Kidney glomerular epithelial cell (primary cell): ENCODE data around the gene RUNX1.

Experiments used
- DNase-seq: peaks from one replicate; lab custom pipeline; 2025; lab: John Stamatoyannopoulos, UW

Gene RUNX1

DNA sequence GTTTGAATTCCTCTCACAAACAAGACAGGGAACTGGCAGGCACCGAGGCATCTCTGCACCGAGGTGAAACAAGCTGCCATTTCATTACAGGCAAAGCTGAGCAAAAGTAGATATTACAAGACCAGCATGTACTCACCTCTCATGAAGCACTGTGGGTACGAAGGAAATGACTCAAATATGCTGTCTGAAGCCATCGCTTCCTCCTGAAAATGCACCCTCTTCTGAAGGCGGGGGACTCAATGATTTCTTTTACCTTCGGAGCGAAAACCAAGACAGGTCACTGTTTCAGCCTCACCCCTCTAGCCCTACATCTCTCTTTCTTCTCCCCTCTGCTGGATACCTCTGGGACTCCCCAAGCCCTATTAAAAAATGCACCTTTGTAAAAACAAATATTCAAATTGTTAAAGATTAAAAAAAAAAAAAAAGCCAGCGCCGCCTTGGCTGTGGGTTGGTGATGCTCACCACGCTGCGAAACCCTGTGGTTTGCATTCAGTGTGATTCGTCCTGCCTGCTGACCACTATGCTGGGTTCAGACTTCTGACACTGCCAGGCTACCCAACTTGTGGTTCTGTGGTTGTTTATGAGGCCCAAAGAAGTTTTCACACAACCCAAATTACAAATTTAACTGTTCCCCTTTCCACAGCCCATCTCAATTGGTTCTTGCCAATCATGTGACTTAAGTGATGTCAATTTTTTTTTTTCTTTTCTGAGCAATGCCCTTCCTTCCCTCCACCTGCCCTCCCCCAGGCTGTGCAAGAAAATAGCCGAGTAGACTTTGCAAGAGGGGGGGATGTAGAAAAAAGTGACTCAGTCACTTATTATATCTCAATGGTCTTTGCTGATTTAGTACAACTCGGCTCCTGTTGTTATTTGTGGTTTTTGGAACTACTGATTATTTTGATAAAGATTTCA lies at the start of gene RUNX1:
Gene RUNX1, minus strand, starts transcription at position 597 of the 912 bp plus-strand sequence.
- peak; percentile 92 for DNase-seq

DNA sequence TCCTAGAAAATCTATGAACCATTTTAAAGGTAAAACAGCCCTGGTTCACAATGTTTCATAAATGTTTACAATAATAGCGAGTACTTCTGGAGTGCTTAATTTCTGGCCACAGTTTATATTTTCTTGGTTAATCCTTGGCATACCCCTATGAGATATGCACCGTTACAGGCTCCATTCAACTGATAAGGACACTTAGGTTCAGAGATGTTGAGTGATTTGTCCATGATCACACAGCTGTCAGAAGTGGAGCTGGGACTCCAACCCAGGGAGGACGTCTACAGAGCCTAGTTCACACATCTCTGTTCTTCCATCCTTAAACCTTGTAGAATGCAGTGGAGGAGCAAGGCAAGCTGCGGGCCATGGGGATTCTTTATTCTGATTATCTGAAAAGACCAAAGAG lies 48.4 kb upstream of the RUNX1 start:
- no peak for DNase-seq

DNA sequence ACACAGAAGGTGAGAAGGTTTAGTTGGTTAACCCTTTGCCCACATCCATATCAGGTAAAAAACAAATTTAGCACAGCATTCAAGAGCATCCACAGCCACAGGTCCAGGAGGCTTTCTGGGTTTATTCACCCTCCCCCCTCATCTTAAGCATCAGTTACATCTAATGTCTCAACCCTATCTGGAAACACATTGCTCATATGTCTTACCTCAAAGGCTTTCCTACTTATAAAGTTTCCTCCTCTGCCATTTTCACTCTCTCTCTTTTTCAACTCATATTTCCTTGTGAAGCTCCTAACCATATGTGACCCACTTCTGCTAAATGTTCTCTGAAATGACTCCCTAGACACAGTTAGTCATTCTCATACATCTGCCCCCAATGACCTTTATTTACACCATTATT lies 47.9 kb upstream of the RUNX1 start:
- DNase-seq, result no peak

DNA sequence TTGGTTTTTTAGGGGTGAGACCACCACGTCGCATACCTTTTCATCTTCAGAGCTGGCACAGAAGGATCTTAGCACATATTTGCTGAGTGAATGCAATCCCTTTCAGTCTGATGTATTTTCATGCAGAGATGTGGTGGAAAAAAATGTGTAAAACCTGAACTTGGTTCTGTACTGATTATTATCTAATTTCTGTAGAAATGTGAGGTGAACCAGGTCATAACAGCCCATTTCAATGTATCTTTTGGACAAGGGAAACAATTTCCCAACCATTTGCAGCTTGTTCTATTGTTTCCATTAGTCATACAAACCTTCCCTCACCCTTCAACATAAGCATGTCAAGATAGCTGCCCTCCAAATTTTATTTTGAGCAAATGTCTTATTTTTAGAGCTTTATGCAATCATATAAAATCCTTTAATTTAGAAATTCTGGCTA lies 46.8 kb upstream of the RUNX1 start:
- DNase-seq, result no peak

DNA sequence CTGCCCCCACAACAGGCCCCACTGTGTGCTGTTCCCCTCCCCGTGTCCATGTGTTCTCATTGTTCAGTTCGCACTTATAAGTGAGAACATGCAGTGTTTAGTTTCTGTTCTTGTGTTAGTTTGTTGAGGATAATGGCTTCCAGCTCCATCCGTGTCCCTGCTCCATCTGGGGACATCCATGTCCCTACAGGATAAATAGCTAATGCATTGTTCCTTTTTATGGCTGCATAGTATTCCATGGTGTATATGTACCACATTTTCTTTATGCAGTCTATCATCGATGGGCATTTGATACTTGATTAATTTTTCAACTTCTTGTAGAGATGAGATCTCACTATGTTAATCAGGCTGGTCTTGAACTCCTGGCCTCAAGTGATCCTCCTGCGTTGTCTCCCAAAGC lies 44.4 kb upstream of the RUNX1 start:
- no peak for DNase-seq

DNA sequence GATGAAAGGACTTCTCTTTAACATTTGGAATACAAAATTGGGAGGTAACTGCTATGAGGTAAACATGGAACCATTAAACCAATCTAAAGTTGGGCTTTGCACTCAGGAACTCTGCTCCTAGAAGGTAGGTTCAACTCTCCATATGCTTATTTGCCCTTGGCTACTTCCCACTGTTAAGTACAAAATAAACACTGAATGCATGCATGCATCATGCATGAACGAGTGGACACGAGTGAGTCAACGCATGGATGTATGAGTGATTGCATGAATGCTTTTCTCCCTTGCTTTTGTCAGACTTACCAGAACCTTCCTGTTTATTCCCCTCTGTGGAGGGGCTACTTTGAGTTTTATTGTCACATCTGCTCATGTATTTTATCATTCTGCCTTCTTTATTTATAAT lies 42.4 kb upstream of the RUNX1 start:
- no peak for DNase-seq

DNA sequence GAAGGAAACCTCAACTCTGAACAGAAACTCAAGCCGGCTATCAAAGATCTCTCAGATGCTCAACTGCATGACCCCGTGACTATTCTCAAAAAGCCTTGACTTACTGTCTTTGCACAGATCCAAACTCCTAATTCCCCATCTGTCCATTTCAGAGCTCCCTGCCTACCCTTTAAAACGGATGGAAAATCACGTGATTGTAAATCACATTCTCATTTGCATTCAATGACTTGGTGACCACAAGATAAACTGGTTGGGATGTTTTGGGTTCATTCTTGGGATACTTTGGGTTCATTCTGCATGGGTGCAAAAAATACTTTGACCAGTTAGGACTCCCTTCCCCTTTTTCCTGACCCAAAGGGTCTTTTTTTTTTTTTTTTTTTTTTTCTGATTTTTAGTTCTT lies 41.3 kb upstream of the RUNX1 start:
- no peak for DNase-seq

DNA sequence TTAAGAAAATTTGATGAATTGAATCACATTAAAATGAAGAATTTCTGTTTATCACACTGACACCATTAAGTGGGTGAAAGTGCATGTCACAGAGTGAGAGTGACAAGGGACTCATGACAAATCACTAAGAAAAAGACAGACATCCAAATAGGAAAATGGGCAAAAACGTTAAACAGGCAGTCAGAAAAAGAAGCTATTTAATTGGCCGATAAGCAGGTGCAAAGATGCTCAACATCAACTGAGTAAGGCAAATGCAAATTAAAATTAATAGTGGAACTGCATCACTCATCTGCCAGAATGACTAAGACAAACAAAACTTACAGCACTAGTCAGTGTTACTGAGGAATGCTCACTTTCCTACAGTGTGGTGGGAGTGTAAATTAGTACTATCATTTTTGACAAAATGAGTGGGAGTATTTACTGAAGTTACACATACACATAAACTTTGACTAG lies 39.2 kb upstream of the RUNX1 start:
- no peak for DNase-seq

DNA sequence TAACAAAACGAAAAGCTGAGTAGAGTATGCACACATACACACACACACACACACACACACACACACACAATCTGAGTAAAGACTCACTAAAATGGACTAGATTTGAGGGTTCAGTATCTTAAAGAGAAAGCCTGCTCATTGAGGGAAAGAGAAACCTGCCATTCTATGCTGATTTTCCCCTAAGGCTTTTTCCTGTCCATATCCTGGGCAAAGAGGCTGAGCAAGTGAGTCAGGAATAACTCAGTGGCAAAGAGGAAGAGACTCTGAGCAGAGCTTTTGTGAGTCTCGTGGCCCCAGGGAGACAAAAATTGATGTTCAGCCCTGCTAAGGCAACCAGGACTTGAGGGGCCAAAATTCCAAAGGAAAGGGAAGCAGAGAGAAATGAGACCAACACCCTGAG lies 37.3 kb upstream of the RUNX1 start:
- DNase-seq, result no peak

DNA sequence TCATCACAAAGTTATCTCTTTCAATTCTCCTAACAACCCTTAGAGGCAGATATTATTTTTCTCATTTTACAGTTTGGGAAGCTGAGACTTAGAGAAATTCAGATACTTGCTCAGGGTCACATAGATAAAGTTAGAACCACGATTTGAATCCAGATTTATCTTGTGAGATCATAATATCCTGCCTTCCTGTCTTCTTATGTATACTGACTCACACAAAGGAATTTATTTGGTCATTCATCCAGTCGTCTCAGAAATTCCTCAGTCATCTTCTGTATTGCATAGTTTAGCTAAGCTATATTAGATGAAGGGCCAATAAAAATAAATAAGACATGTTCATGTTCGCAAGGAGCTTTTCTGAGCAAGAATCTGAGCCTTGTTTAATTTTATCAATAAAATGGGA lies 35.8 kb upstream of the RUNX1 start:
- peak; percentile 90 for DNase-seq

DNA sequence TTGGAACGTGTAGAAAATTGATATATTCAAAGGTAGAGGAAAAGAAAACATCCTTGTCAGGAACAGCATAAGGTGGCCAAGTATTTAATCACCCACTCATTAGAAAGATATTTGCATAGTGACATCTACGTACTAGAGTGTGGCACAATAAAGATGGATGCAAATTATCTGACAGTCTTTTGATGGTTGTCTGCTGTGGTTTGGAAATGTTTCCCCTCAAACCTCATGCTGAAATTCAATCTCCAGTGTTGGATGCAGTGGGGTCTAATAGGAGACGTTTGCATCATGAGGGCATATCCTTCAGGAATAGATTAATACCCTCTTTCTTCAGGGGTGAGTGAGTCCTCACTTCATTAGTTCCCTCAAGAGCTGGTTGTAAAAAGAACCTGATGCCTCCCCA lies 34.1 kb upstream of the RUNX1 start:
- no peak for DNase-seq

DNA sequence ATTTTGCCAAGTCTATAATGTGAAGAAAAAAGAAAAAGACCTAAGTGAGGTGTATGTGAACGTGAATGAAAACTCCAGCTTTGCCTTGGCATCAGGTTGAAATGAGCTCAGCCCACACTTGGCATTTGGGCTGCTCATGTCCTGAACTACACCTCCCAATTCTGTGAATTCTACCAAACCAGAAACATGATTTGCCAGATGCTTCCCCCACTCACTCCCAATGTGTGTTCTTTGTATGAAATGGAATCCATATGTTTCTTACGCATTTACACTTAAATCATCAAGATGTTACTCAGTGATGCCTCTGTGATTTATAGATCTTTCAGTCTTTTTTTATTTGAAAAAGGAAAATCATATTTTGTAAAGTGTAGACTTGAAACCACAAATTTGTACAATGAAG lies 32.8 kb upstream of the RUNX1 start:
- no peak for DNase-seq

DNA sequence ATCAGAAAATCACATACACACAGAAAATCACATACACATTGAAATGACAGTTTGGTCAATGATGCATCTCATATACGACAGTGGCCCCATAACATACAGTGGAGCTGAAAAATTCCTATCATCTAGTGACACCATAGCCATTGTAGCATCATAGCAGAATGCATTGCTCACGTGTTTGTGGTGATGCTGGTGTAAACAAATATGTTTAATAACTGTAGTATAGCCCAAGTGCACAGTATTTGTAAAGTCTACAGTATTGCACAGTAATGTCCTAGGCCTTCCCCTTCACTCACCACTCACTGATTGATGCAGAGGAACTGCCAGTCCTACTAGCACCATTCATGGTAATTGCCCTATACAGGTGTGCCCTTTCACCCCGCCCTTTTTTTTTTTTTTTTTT lies 30.1 kb upstream of the RUNX1 start:
- no peak for DNase-seq

DNA sequence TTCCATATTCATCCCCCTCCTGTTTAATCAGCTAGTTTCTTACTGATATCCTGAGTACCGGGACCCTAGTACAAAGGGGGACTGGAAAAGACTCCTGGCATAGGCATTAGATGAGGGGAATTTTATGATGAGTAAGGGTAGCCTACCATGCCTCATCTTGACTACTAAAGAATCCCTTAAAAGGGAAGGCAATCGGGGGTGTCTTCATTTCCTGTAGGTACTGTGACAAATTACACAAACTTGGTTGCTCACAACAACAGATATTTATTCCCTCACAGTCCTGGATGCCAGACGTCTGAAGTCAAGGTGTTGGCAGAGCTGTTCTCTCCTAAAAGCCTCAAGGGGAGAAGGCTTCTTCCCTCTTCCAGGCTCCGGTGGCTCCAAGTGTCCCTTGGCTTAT lies 28.9 kb upstream of the RUNX1 start:
- peak; percentile 43 for DNase-seq

DNA sequence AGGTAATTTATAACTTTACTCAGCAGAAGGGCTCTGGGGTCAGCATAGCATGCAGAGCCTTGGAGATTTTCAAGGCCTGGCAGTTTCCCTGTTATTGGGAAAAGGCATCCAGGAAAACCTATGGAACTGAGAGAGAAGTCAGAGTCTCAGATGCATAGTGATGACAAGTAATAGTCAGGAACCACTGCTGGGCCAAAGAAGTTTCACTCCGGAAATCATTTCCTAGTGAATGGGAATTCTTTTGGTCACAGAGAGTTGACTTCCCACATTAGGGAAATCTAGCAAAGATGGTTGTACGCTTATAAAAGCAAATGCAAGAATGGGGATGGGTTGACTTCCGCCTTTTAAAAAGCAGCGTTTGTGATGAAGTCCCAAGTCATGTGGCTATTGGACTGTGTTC lies 28.4 kb upstream of the RUNX1 start:
- DNase-seq, result no peak

DNA sequence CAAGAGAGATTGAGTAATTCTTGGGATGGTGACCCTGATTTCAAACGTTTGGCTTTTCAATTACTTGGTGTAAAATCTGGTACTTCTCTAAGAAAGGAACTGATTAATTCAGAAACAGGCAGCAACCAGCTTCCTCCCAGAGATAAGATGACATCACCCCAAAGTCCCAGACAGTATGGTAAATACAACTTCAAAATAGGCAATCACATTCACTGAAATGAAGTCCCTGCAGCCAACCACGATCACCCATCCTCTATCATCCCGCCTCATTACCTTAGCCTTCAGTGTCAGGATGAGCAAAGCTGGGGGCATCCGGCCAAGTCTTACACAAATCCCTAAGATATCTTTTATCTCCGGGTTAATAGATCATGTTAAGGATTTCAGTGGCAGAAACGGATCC lies 26.4 kb upstream of the RUNX1 start:
- DNase-seq, result peak; percentile 77

DNA sequence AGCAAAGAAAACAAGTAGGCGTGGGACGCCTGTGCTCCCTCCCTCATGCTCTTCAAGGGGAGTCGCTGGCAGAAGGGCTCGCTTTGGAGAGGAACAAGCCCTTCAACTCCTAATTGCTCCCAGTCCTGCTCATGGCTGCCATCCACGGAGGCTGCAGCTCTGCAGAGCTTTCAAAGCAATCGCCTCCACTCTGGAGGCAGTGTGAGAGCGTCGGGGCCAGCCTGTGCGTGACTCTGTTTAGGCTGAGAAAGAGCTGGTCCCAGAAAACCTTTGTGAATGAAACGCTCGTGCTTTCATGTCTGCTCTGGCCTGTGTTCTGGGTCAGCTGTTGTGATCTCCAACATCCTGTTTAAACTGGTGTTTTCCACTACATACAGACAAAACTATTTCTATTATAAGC lies 23.9 kb upstream of the RUNX1 start:
- DNase-seq, result no peak

DNA sequence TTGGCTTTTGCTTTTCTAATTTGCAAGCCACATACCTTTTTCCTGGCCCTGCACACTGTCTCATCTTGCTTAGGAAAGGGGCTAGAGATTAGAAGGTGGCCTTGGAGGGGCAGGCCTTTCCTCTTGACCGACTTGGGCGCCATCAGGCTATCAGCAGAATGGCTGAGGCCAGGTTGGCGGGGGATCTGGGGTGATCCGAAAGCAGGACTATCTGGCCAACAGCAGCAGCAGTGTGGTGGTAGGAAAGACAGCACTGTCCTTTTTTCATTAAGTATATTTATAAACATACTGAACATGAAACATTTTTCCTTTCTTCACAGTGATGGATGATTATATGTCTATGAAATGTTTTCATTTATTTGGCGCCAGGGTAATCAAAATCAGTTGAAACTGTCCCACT lies 23.5 kb upstream of the RUNX1 start:
- no peak for DNase-seq

DNA sequence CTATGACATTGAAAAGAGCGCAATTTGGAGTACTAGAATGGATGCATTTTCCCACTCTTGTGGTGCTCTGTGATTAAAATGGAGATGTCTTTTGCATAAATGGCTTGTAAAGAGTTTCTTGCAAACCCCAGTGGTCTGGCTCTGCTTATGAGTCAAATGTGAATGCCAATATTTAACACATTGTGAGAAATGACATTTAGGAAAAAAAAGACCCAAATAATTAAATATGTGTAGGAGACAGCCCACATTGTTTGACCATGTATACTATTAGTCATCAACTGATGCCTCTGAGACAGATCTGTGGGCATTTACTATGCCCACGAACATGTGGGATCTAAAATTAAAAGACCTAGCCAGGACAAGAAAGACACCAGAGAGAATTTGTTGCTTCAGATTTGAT lies 22.2 kb upstream of the RUNX1 start:
- no peak for DNase-seq

DNA sequence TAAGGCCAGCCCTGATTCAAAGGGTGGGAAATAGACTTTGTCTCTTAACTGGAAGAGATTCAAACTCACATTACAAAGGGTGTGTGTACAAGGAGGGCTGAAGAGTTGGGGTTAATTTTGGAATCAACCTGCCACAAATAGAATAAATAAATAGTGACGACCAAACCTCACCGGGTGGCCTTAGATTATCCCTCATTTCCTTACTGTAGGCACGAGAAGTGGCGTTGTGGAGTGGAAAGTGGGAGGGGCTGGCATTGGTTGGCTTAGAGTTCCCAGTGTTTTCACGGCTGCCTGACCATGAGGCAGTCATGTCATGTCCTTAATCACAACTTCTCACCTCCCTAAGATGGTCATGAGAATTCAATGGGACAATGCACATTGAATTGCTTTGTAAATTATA lies 21.3 kb upstream of the RUNX1 start:
- no peak for DNase-seq

DNA sequence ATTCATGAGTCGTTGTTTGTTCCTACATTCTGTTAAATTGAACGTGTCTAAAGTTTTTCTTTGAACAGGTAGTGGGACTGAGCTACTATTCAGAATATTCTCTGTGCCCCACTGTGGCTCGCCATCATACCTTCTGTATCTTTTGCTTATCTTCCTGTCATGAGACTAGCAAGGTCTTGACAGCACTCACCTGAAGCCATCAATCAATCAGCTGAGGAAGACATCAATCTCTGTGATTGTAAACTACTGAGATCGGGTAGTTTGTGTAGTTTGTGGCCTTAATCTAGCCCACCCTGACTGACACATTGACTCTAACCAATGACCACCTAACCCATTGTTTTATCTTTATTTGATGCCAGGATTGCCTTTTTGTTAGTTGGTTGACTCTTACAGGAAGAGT lies 17.7 kb upstream of the RUNX1 start:
- DNase-seq, result no peak

DNA sequence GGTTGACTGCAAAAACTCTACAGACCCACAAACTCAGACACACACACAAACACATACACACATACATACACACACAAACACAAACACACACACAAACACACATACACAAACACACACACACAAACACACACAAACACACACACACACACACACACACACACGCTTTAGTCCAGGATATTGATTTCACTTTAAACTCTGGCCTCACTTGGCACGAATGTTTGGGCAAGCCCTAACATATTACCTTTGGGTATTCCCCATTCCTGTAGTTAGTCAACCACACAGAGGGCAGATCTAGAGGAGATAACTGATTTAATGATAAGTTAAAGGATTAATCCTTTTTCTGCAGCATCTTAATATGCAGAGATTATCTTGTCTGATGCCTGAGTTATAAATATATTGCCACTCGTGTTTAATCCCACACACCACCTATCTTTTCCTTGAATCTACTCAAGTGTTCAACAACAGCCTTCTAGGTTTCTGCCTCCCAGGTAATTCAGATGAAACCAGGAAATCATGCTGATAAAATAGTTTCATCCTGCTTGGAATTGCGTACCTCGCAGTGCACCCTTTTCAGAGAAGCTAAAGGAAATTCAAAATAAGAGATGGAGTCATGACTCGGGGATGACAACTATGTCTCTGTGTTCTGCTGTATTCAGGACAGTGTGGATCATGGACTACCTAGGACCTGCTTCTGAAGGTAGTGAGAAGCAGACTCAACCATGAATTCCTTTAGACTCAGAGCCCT lies 14.5 kb upstream of the RUNX1 start:
- no peak for DNase-seq

DNA sequence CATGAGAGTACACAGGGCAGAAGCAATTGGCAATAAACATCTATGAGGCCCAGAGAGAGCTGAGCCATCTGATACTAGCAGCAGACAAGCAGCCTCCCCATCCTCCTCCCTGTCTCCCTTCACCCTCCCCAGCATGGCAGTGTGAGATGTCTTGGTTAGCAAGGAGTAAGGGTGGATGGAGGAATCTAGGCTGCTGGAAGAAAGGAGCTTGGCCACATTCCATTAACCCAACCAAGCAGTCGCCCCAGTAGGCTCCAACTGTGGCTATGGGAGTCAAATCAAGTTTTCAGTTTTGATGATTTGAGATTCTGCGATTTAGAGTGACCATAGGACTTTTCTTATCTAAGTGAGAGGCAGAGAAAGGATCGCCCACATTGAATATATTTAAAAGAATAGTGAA lies 12.9 kb upstream of the RUNX1 start:
- no peak for DNase-seq
